ENCODE data around the gene ZBTB47. TPM values are rescaled to one million over a fixed set of nuclear protein-coding genes. Genes with fewer than 3 reads are reported as not detected.

Gene ZBTB47
- total and polyA plus RNA-seq, 4 experiments from 2014 or later: 1.4 to 1.8 TPM; not detected in 2

DNA sequence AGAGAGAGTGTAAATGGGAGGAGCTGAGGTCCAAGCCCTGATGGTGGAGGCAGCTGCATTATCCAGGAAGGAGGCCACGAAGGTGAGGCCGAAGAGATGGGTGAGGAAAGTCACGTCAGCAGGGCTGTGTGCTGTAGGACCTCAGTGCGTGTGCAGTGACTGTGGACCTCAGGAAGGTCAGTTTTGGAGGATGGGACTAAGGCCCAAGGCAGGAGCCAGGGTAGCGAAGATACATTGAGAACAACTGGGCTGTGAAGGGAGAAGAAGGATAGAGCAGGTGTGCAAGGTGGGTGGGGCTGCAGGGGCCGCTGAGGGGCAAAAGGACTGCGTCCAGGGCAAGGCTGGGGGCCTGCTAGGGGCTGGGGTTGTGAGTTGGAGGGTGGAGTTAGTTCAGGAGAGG is 36.7 kb downstream of the ZBTB47 start:
- Mint-ChIP-seq H3K27ac (no peak overlapping the region), H3K4me1 (peaks cover 0 to 2% (median 0%) of the 10 kb centered on the region in 4 donors), H3K27me3 (peaks cover 1 to 10% of the 10 kb centered on the region in 2 donors), H3K4me3 (no peak overlapping the region), H3K9me3 (no peaks in the 10 kb centered on the region), H3K36me3 (no peaks in the 10 kb centered on the region)
- Histone ChIP-seq H3K27ac (ENCODE audit: low read depth, low read length) (no peak overlapping the region), H3K36me3 (ENCODE audit: insufficient read depth, low read length) (no peaks in the 10 kb centered on the region), H3K4me1 (ENCODE audit: insufficient read depth, low read length) (no peaks in the 10 kb centered on the region), H3K4me3 (ENCODE audit: low read length in 2 of 2) (no peak overlapping the region), H3K27me3 (ENCODE audit: insufficient read depth, low read length) (no peaks in the 10 kb centered on the region), H3K9me3 (ENCODE audit: control insufficient read depth in 1 of 2, low read length in 2 of 2) (no peaks in the 10 kb centered on the region)
- DNase-seq: no peak
- POLR2A ChIA-PET (ENCODE audit: partially characterized antibody): no interaction called here
- CTCF ChIA-PET (ENCODE audit: partially characterized antibody): no interaction called here
- intact Hi-C loops (cut with micrococcal nuclease): no loop called here

DNA sequence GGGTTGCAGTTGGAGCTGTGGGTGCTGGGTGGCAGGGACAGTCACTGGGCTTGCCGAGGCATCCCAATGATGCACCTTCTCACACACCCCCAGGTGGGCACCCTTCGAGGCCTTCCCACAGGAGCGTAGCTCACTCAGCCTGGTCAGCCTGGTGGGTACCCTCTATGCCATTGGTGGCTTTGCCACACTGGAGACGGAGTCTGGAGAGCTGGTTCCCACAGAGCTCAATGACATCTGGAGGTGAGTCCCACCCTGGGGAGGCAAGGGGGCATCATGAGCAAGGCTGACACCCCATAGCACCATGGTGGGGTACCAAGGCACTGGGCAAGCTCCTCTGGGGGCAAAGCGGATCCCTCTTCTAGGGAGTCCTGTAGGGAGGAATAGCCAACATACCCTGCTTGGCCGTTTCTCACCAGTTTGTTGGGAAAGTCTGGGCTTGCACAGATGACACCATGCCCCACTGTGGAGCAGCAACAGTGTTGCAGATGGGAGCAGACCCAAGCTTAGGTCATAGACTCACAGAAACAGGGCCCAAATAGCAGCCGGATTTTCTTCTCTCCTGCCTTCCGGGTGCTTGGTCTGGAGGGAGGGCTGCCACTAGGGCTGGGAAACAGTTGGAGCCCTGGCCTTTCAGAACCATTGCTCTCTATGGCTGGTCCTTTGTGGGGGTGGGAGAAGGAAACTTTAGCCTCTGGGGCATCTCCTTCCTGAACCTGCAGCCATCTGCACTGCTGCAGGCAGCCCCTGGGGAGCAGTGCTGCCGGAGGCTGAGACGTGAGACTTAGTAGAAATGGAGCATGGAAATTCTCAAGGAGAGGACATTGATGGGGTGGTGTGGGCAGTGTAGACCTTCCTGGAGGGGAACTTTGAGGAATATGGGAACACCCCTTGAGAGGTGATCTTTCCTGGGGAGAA is 37.5 kb downstream of the ZBTB47 start:
- Mint-ChIP-seq H3K9me3 (no peaks in the 10 kb centered on the region), H3K4me3 (no peak overlapping the region), H3K4me1 (no peaks in the 10 kb centered on the region), H3K36me3 (no peaks in the 10 kb centered on the region), H3K27me3 (peaks cover 1 to 8% of the 10 kb centered on the region in 2 donors), H3K27ac (no peak overlapping the region)
- no peak for DNase-seq
- no peaks in the 10 kb centered on the region for H3K36me3 ChIP-seq (ENCODE audit: insufficient read depth, low read length)
- no peaks in the 10 kb centered on the region for H3K27me3 ChIP-seq (ENCODE audit: insufficient read depth, low read length)
- no peak overlapping the region for H3K4me3 ChIP-seq (ENCODE audit: low read length in 2 of 2)
- H3K27ac ChIP-seq (ENCODE audit: low read depth, low read length): no peak overlapping the region
- intact Hi-C loops (cut with micrococcal nuclease): no loop called here
- ChIA-PET POLR2A (ENCODE audit: partially characterized antibody) (no interaction called here), CTCF (ENCODE audit: partially characterized antibody) (no interaction called here)
- no peaks in the 10 kb centered on the region for H3K4me1 ChIP-seq (ENCODE audit: insufficient read depth, low read length)
- no peaks in the 10 kb centered on the region for H3K9me3 ChIP-seq (ENCODE audit: control insufficient read depth in 1 of 2, low read length in 2 of 2)

DNA sequence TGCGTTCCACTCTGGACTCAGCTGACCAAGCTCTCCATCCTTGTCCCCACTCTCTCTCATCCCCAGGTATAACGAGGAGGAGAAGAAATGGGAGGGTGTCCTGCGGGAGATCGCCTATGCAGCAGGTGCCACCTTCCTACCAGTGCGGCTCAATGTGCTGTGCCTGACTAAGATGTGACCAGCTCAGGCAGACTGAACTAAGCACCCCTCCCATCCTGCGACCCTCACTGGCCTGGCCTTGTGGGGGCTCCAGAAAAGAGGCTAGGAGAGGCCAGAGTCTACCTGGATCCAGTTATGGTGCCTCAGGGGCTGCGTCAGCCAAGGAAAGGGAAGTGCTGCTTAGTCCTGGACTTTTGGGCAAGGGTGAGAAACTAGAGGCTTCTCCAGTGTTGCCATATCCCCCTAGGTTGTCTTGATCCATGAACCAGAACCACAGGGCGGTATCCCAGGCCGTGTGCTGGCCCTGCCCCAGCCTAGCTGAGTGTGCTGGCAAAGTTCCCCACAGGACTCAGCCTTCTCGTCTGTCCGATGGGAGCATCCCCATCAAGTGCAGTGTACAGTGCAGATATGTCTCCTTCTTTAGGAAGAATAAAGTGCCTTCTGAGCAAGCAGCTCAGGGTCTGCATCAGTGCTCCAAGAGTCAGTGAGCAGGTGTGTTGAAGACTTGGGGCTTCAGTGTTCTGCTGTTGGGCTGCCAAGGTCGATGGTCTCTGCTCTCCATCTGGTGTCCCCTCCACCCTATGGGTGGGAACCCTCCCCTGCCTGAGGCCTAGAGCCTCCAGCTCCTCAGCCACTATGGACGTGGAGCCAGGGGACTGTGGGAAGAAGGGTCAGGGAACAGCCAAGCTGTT is 38.5 kb downstream of the ZBTB47 start:
- no peak for DNase-seq
- H3K27me3 Mint-ChIP-seq: peaks cover 1 to 3% of the 10 kb centered on the region in 2 donors
- H3K36me3 Mint-ChIP-seq: no peaks in the 10 kb centered on the region
- no peaks in the 10 kb centered on the region for H3K27me3 ChIP-seq (ENCODE audit: insufficient read depth, low read length)
- H3K4me3 Mint-ChIP-seq: no peak overlapping the region
- no peak overlapping the region for H3K27ac ChIP-seq (ENCODE audit: low read depth, low read length)
- no peaks in the 10 kb centered on the region for H3K9me3 ChIP-seq (ENCODE audit: control insufficient read depth in 1 of 2, low read length in 2 of 2)
- H3K36me3 ChIP-seq (ENCODE audit: insufficient read depth, low read length): no peaks in the 10 kb centered on the region
- no peaks in the 10 kb centered on the region for H3K9me3 Mint-ChIP-seq
- POLR2A ChIA-PET (ENCODE audit: partially characterized antibody): no interaction called here
- no peaks in the 10 kb centered on the region for H3K4me1 ChIP-seq (ENCODE audit: insufficient read depth, low read length)
- H3K4me1 Mint-ChIP-seq: no peaks in the 10 kb centered on the region
- intact Hi-C loops (cut with micrococcal nuclease): no loop called here
- CTCF ChIA-PET (ENCODE audit: partially characterized antibody): no interaction called here
- H3K4me3 ChIP-seq (ENCODE audit: low read length in 2 of 2): no peak overlapping the region
- H3K27ac Mint-ChIP-seq: no peak overlapping the region

DNA sequence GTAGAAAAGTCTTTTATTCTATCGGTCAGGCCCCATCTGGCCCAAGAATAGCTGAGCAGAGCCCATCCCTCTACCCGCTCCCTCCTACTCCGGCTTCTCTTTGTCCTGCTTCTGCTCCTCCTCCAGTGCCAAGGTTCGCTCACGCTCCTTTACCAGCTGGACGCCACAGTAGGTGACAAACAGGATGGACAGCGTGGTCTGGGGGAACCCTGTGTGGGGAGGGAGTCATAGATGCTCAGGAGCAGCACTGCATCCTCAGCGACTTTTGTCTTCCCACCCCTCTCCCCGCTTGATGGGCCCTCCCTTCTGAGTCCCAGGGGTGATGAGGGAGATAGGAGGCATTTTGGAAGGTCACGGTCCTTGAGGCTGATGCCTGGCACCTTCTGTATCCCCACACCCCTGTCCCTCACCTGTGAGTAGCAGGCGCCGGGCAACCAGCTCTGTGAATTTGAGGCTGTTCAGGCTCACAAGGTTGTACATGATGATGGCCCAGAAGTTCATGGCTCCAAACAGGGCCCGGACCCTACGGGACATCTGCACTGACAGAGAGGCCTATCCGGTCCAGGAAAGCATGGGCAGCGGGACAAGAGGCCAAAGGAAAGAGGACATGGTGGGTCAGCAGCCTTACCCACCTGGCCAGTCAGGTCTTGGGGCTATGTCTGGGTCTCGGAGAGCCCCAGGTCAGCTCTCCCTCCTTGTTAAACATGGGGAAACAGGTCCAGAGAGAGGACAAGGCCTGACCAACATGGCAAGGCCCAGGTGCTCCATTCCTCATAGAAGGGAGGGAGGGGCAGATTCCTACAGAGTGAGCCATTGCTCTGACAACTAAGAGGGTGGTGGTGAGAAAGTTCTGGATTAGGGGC is 39.4 kb downstream of the ZBTB47 start:
- H3K4me1 Mint-ChIP-seq: no peaks in the 10 kb centered on the region
- Histone ChIP-seq H3K27me3 (ENCODE audit: insufficient read depth, low read length) (no peaks in the 10 kb centered on the region), H3K4me1 (ENCODE audit: insufficient read depth, low read length) (no peaks in the 10 kb centered on the region), H3K36me3 (ENCODE audit: insufficient read depth, low read length) (no peaks in the 10 kb centered on the region), H3K4me3 (ENCODE audit: low read length in 2 of 2) (no peak overlapping the region), H3K9me3 (ENCODE audit: control insufficient read depth in 1 of 2, low read length in 2 of 2) (no peaks in the 10 kb centered on the region), H3K27ac (ENCODE audit: low read depth, low read length) (no peak overlapping the region)
- no peak overlapping the region for H3K4me3 Mint-ChIP-seq
- H3K27ac Mint-ChIP-seq: no peak overlapping the region
- H3K9me3 Mint-ChIP-seq: no peaks in the 10 kb centered on the region
- intact Hi-C loops (cut with micrococcal nuclease): no loop called here
- H3K27me3 Mint-ChIP-seq: peaks cover 1 to 2% of the 10 kb centered on the region in 2 donors
- CTCF ChIA-PET (ENCODE audit: partially characterized antibody): no interaction called here
- no peaks in the 10 kb centered on the region for H3K36me3 Mint-ChIP-seq
- POLR2A ChIA-PET (ENCODE audit: partially characterized antibody): interaction anchor here (0.9 to 1.1 kb wide), 2 partner anchors 13 to 21 kb away, joined by 3 read pairs; no protein-coding TSS in a partner anchor
- DNase-seq: no peak

DNA sequence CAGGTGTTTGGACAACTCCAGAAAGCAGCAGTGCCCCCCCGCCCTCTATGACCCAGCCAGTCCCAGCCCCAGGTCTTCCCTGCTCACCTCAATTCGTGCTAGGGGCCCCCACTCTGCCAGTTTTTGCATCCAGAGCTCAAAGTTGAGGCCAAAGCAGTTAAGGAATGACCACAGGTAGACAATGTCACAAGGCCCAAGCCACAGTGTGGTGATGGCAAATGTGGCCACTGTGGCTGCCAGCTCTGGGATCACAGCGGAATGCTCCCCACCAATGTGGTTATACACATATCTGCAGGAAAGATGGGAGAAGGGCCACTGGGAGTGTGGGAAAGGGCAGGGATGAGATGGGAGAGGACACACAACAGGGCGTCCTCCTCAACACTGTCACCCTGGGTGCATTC is 40.0 kb downstream of the ZBTB47 start:
- H3K9me3 Mint-ChIP-seq: no peaks in the 10 kb centered on the region
- H3K27ac Mint-ChIP-seq: no peak overlapping the region
- intact Hi-C loops (cut with micrococcal nuclease): no loop called here
- DNase-seq: no peak
- no peaks in the 10 kb centered on the region for H3K9me3 ChIP-seq (ENCODE audit: control insufficient read depth in 1 of 2, low read length in 2 of 2)
- no peak overlapping the region for H3K4me3 ChIP-seq (ENCODE audit: low read length in 2 of 2)
- no peaks in the 10 kb centered on the region for H3K36me3 ChIP-seq (ENCODE audit: insufficient read depth, low read length)
- ChIA-PET POLR2A (ENCODE audit: partially characterized antibody) (interaction anchor here (0.9 to 1.1 kb wide), 2 partner anchors 14 to 21 kb away, joined by 3 read pairs; no protein-coding TSS in a partner anchor), CTCF (ENCODE audit: partially characterized antibody) (interaction anchor here (1.3 kb wide), 1 partner anchor 30 kb away, joined by 3 read pairs; no protein-coding TSS in a partner anchor)
- H3K27me3 Mint-ChIP-seq: peaks cover 1 to 2% of the 10 kb centered on the region in 2 donors
- H3K36me3 Mint-ChIP-seq: no peaks in the 10 kb centered on the region
- H3K27ac ChIP-seq (ENCODE audit: low read depth, low read length): no peak overlapping the region
- H3K4me1 Mint-ChIP-seq: peaks cover 0 to 4% (median 2%) of the 10 kb centered on the region in 4 donors
- H3K27me3 ChIP-seq (ENCODE audit: insufficient read depth, low read length): no peaks in the 10 kb centered on the region
- no peaks in the 10 kb centered on the region for H3K4me1 ChIP-seq (ENCODE audit: insufficient read depth, low read length)
- no peak overlapping the region for H3K4me3 Mint-ChIP-seq

DNA sequence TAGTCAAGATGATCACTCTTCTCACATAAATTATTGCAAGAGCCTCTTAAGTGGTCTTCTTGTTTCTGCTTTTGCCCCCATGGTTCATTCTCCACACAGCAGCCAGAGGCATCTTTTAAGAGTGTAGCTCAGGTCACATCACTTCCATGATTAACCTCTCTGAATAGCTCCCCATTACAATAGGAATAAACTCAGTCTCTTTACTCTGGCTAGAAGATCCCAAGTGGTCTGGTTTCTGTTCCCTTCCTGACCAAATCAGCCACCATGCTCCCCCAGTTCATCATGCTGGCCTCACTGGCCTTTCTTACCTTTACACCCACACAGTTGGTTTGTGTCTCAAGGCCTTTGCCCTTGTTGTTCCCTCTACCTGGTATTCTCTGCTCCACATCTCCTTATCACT is 40.9 kb downstream of the ZBTB47 start:
- no peaks in the 10 kb centered on the region for H3K9me3 Mint-ChIP-seq
- POLR2A ChIA-PET (ENCODE audit: partially characterized antibody): no interaction called here
- H3K4me3 ChIP-seq (ENCODE audit: low read length in 2 of 2): no peak overlapping the region
- H3K4me3 Mint-ChIP-seq: no peak overlapping the region
- H3K4me1 ChIP-seq (ENCODE audit: insufficient read depth, low read length): peaks cover 4% of the 10 kb centered on the region
- H3K36me3 Mint-ChIP-seq: no peaks in the 10 kb centered on the region
- H3K36me3 ChIP-seq (ENCODE audit: insufficient read depth, low read length): no peaks in the 10 kb centered on the region
- no peak overlapping the region for H3K27ac Mint-ChIP-seq
- no peak overlapping the region for H3K27ac ChIP-seq (ENCODE audit: low read depth, low read length)
- no peaks in the 10 kb centered on the region for H3K27me3 ChIP-seq (ENCODE audit: insufficient read depth, low read length)
- no peak for DNase-seq
- H3K9me3 ChIP-seq (ENCODE audit: control insufficient read depth in 1 of 2, low read length in 2 of 2): no peaks in the 10 kb centered on the region
- peaks cover 1 to 2% of the 10 kb centered on the region in 2 donors for H3K27me3 Mint-ChIP-seq
- intact Hi-C loops (cut with micrococcal nuclease): no loop called here
- H3K4me1 Mint-ChIP-seq: peaks cover 2 to 9% (median 7%) of the 10 kb centered on the region in 4 donors
- CTCF ChIA-PET (ENCODE audit: partially characterized antibody): interaction anchor here (1.3 kb wide), 1 partner anchor 29 kb away, joined by 3 read pairs; no protein-coding TSS in a partner anchor
